Aorta (tissue), 5 donors: Measurements from ENCODE around the gene CRISP2. TPM values are rescaled to one million over a fixed set of nuclear protein-coding genes. Genes with fewer than 3 reads are reported as not detected.
A peak's percentile ranks its signal among the peaks of the same experiment; 100 is the strongest.
"Not testable (repeated sequence)": the region's sequence is repeated elsewhere in the genome, so short reads cannot be mapped to it uniquely, and the experiment has no call there.

ENCODE experiments used
- ATAC-seq: fragments of 200-7000 bp; cut with Tn5 transposase; one replicate; pipeline ENCODE4 v1.9.1; 2022; ENCODE audit warnings: moderate library complexity; ENCODE audit not compliant: low FRiP score
- DNase-seq, 2 donors: peaks; one replicate each; pipeline ENCODE4 v3.0.0-alpha.2; 2020
- H3K27ac ChIP-seq, 2 donors: one replicate each; pipeline ENCODE4 v1.5.1; 2013; ENCODE audit warnings: low read length in 2 of 2, mild to moderate bottlenecking in 2 of 2, moderate library complexity in 2 of 2, control low read depth in 1 of 2, inconsistent platforms in 1 of 2, low read depth in 1 of 2
- H3K27me3 ChIP-seq, 2 donors: one replicate each; pipeline ENCODE4 v1.6.1; 2013; ENCODE audit warnings: control low read depth in 1 of 2, low read length in 1 of 2, mild to moderate bottlenecking in 1 of 2, moderate library complexity in 1 of 2; ENCODE audit not compliant: insufficient read depth in 2 of 2, control insufficient read depth in 1 of 2
- H3K36me3 ChIP-seq, 2 donors: one replicate each; pipeline ENCODE4 v1.6.1; 2013; ENCODE audit warnings: control low read depth in 1 of 2, low read length in 1 of 2, mild to moderate bottlenecking in 1 of 2; ENCODE audit not compliant: insufficient read depth in 2 of 2, control insufficient read depth in 1 of 2
- H3K4me1 ChIP-seq, 2 donors: one replicate each; pipeline ENCODE4 v1.6.1; 2013; ENCODE audit warnings: low read length in 2 of 2, control low read depth in 1 of 2, mild to moderate bottlenecking in 1 of 2, moderate library complexity in 1 of 2; ENCODE audit not compliant: insufficient read depth in 2 of 2, control insufficient read depth in 1 of 2
- H3K4me3 ChIP-seq, 2 donors: one replicate each; pipeline ENCODE4 v1.5.1; 2013; ENCODE audit warnings: low read length in 2 of 2, control low read depth in 1 of 2, mild to moderate bottlenecking in 1 of 2
- H3K9me3 ChIP-seq: one replicate; pipeline ENCODE4 v1.6.1; 2013; ENCODE audit warnings: mild to moderate bottlenecking, low read length; ENCODE audit not compliant: control insufficient read depth
- WGBS, 2 donors: extraction: QIAGEN DNeasy Blood & Tissue Kit; methylation state at CpG; one replicate each; pipeline ENCODE4 v1.1.7; 2013; 5-methylcytosine and 5-hydroxymethylcytosine counted together
- intact Hi-C, 2 donors: fragments of 100-400 bp; cut with DNase I; formaldehyde crosslinking; loops; one replicate each; pipeline versions ENCODE4 v1.14.2 to v1.15.0; 2022
- long read RNA-seq, 2 donors: library from polyadenylated mRNA; unstranded; transcript quantifications; one replicate each; pipeline ENCODE4 v2.0.0, GENCODE V29; 2020 to 2021
- polyA plus RNA-seq, 2 donors: library from polyadenylated mRNA; stranded (reverse); fragments of 200-250 nt; gene quantifications; one replicate each; pipeline ENCODE4 v1.2.3, GENCODE V29; 2013
- total RNA-seq, 2 donors: library from RNA; stranded (reverse); fragmentation: NEBNext Ultra II Directional; extraction: Animal tissue kit (Norgen Biotek cat#: 25700); gene quantifications; one replicate each; pipeline ENCODE4 v1.2.1, GENCODE V29; 2021
- donor health status: healthy with polysubstance abuse.
- donor health status: Bipolar disorder and iron deficiency.
- donor health status: DM: no; HTN: no; CAD: no.
- donor health status: DM: no; HTN: no; CAD: no.
- donor health status: DM: yes; HTN: yes; CAD: no.

CRISP2 gene
- total RNA-seq = not detected
- polyA plus RNA-seq = not detected
- long read RNA-seq, donor 1 = 0 reads
- long read RNA-seq, donor 2 = 0 reads

DNA sequence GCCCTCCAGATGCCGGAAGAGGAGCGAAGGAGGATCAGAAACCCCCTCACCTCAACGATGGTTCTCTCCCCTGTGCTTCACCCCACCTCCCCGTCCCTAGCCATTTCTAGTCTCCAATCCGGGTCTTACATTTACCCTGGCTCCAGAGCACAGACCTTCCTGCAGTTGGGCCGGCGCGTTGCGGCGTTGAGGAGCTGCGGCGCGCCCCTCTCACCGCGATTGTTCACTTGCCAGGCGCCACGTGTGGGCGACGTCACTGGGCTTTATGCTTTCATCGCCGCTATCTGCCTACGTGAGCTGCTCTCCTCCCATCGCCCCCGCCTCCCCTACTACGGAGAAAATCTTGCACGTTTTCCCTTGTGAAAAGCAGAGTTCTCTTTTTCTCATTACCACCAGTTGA lies at the start of gene CRISP2:
Gene CRISP2 (minus strand): TSS at position 198 of the 400 bp plus-strand sequence. CDS start 4,347 bp downstream, outside the sequence.
- 20 to 26% methylated on average over 26 of the region's 26 CpGs for WGBS, 2 donors
- peak; percentile 38 for ATAC-seq
- Histone ChIP-seq H3K4me1 (no peaks in the 10 kb centered on the region), H3K27me3 (no peaks in the 10 kb centered on the region), H3K27ac (no peak within 1 kb of the TSS), H3K36me3 (no peaks in the 10 kb centered on the region), H3K4me3 (no peak within 1 kb of the TSS), H3K9me3 (no peaks in the 10 kb centered on the region)
- no peak for DNase-seq
- intact Hi-C loops = no loop called here

GRCh38 chr6:49744259-49744658 lies 30.9 kb upstream of the CRISP2 start, which contains the start of gene CRISP3:
Gene CRISP3, minus strand, starts transcription at chr6:49744388. Its CDS starts 21 bp downstream, at chr6:49744367.
- intact Hi-C loops = no loop called here
- DNase-seq (no peak), ATAC-seq (no peak)
- no peaks in the 10 kb centered on the region for H3K4me1 ChIP-seq
- H3K4me3 ChIP-seq = no peak within 1 kb of the TSS
- H3K36me3 ChIP-seq = no peaks in the 10 kb centered on the region
- H3K27me3 ChIP-seq = no peaks in the 10 kb centered on the region
- 37 to 45% methylated on average over 1 of the region's 1 CpG for WGBS, 2 donors
- H3K9me3 ChIP-seq = no peaks in the 10 kb centered on the region
- no peak within 1 kb of the TSS for H3K27ac ChIP-seq

- DNase-seq = no peak
- no peaks in the 10 kb centered on the region for H3K36me3 ChIP-seq
- 85 to 86% methylated on average over 4 of the region's 4 CpGs for WGBS, 2 donors
- no peaks in the 10 kb centered on the region for H3K27me3 ChIP-seq
- ATAC-seq = no peak
- H3K9me3 ChIP-seq = no peaks in the 10 kb centered on the region
- no peak overlapping the region for H3K4me3 ChIP-seq
- no peaks in the 10 kb centered on the region for H3K4me1 ChIP-seq
- intact Hi-C loops = no loop called here
- no peak overlapping the region for H3K27ac ChIP-seq
Measured at GRCh38 chr6:49743429-49743828, 30.1 kb upstream of the CRISP2 start.

DNA sequence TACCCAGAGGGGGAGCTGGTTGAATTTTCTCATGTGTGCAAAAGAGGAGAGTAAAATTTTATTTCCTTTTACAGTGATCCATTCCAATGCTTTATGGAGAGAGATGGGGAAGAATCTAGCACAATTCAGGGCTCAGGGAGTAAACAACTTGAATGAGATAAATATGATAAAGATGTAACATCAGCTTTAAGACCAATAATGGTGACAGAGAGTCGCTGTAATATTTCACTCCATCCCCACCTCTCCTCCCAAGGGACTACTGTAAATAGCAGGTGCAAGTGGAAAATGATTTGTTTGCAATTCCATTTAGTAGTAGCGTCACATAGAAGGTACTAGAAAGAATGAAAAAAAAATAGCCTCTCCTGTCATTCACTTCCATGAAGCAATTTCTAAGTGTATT lies 26.1 kb upstream of the CRISP2 start:
- Histone ChIP-seq H3K4me1 (no peaks in the 10 kb centered on the region), H3K27me3 (no peaks in the 10 kb centered on the region), H3K36me3 (no peaks in the 10 kb centered on the region), H3K9me3 (no peaks in the 10 kb centered on the region), H3K4me3 (no peak overlapping the region), H3K27ac (no peak overlapping the region)
- no peak for ATAC-seq
- intact Hi-C loops = no loop called here
- WGBS, 2 donors = 64 to 75% methylated on average over 2 of the region's 2 CpGs
- DNase-seq = no peak

- intact Hi-C loops = no loop called here
- Histone ChIP-seq H3K4me1 (no peaks in the 10 kb centered on the region), H3K27ac (no peak overlapping the region), H3K27me3 (no peaks in the 10 kb centered on the region), H3K4me3 (no peak overlapping the region), H3K36me3 (no peaks in the 10 kb centered on the region), H3K9me3 (no peaks in the 10 kb centered on the region)
- 30 to 34% methylated on average over 4 of the region's 4 CpGs for WGBS, 2 donors
- no peak for DNase-seq
- ATAC-seq = no peak
Measured at GRCh38 chr6:49736017-49736508, 22.7 kb upstream of the CRISP2 start.

DNA sequence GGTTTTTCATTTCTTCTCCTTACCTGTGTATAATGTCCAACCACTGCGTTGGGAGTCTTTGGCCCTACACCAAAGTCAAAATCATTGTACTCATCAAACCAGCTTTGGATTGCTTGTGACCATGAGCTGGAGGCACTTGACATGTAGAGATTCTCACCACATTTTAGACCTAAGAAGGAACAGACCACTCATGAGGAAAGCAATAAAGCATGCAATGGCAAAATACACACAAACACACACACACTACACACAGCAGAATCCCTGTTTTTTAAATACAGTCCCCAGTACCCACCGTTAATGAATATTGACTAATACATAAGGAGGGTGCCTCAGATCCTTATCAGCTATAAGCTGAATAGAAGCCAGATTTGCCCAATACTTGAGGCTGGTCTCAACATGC lies 20.3 kb upstream of the CRISP2 start:
- Histone ChIP-seq H3K4me1 (no peaks in the 10 kb centered on the region), H3K36me3 (no peaks in the 10 kb centered on the region), H3K9me3 (no peaks in the 10 kb centered on the region), H3K27me3 (no peaks in the 10 kb centered on the region), H3K27ac (no peak overlapping the region), H3K4me3 (no peak overlapping the region)
- intact Hi-C loops = no loop called here
- no peak for DNase-seq
- ATAC-seq = no peak
- WGBS, 2 donors = 54 to 67% methylated on average over 2 of the region's 2 CpGs

DNA sequence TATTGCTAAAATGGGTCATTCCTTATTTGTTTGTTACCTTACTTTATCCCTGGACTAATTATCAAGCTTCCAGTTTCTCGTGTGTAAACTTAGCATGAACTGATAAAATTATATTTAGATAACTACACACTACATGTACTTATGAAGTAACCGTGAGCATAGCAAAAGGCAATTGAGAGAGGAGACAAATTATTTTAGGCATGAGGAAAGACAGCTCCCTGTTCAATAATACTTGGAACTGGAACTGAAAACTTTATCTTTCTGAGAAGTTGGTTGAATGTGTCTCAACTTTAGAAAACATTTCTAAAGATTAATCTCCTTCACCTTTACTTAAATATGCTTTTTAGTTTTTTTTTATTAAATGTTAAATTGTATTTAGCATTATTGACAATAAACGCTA lies 19.4 kb upstream of the CRISP2 start:
- H3K4me1 ChIP-seq = no peaks in the 10 kb centered on the region
- ATAC-seq (no peak), DNase-seq (no peak)
- H3K27me3 ChIP-seq = no peaks in the 10 kb centered on the region
- no peak overlapping the region for H3K4me3 ChIP-seq
- H3K27ac ChIP-seq = no peak overlapping the region
- no peaks in the 10 kb centered on the region for H3K36me3 ChIP-seq
- 68 to 80% methylated on average over 3 of the region's 3 CpGs for WGBS, 2 donors
- no peaks in the 10 kb centered on the region for H3K9me3 ChIP-seq
- intact Hi-C loops = no loop called here

DNA sequence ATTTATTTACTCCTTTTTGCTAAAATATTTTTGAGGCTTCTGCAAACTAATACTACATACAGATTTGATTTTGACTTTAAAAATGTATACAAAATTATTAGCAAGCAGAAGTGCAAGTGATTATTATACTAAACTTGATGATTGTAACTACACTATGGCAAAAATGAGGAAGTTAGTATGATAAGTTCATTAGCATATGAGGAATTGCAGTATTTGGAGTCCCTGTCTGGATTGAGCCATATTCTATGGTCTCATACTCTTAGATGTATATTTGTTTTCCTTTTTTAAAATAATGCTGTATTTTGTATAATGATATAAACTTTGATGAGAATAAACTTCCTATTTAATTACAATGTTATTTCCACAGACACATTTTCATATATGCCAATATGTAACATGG lies 16.9 kb upstream of the CRISP2 start:
- no peak for DNase-seq
- Histone ChIP-seq H3K27me3 (no peaks in the 10 kb centered on the region), H3K36me3 (no peaks in the 10 kb centered on the region), H3K4me3 (no peak overlapping the region), H3K27ac (no peak overlapping the region), H3K9me3 (no peaks in the 10 kb centered on the region), H3K4me1 (no peaks in the 10 kb centered on the region)
- ATAC-seq = no peak
- intact Hi-C loops = no loop called here

DNA sequence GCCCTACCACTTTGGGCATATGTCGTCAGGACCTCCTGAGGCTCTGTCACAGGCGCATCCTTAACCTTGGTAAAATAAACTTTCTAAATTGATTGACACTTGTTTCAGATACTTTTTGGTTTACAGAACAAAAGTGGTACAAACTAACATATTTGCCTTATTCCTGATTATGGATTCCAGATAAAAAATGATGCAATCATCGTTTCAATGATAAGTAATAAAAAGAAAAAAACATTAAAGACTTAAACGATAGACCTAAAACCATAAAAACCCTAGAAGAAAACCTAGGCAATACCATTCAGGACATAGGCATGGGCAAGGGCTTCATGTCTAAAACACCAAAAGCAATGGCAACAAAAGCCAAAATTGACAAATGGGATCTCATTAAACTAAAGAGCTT lies 10.6 kb upstream of the CRISP2 start:
- H3K27ac ChIP-seq, DNase-seq, H3K27me3 ChIP-seq, H3K36me3 ChIP-seq, intact Hi-C loops, H3K4me1 ChIP-seq, ATAC-seq, H3K9me3 ChIP-seq, H3K4me3 ChIP-seq: not testable (repeated sequence)
- WGBS, 2 donors = 70 to 85% methylated on average over 4 of the region's 4 CpGs
